ENCODE measurements around the gene SLC6A13.

- TF ChIP-seq CTCF (IDR thresholded peaks at IDR 0.05): no peak
- TF ChIP-seq POLR2A (IDR thresholded peaks at IDR 0.05): no peak
These were observed 49.1 kb downstream of the SLC6A13 start for GRCh38 chr12:213527-213932.
